GM19467 (cell line): ENCODE measurements around the gene ARPC4.
"Not testable (repeated sequence)": the region's sequence is repeated elsewhere in the genome, so short reads cannot be mapped to it uniquely, and the experiment has no call there.

Source experiments
- ATAC-seq: cut with Tn5 transposase; IDR thresholded peaks from one replicate; pipeline ENCODE4 v1.9.1; 2021; ENCODE audit warnings: mild to moderate bottlenecking, moderate library complexity; ENCODE audit not compliant: unreplicated experiment

ARPC4 gene

DNA sequence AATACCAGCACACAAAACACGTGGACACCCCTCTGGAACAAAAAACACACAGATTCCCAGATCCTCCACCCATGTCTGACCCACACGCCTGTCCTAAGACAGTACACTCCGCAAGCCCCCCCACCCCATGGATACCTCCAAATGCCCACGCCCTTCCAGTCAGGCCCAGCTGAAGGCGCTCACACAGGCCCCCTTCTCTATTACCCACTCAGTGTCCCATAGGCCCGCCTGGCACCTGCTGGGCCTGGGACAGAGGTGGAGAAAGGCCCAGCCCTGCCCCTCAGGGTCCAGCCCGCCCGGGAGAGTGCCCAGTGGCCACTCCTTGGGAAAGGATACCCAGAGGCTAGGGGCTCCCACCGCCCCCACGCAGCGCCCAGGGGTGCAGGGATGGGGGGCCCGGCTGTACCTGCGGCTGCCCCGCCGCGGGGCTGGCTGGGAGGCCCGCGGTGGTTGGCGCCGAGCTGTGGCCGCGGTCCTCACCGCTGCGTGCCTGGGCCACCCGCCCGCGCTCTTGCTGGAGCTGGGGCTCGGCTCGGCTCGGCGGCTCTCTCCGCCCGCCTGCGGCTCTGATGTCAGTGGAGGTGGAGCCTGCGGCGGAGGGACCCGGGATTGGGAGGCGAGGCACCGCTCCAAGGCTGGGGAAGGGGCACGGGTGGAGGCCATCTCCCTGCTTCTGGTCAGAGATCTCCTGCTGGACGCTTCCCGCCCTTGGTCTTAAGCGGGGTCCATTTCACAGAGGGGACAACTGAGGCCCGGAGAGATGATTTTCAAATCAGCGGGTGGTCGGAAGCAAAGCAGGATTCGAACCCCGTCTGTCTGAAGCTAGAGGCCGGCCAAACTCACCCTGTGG, 23.2 kb upstream of the ARPC4 start, which contains the start of gene CAMK1:
Gene CAMK1, minus strand, starts transcription at position 522 of the 850 bp plus-strand sequence. CDS start 2,198 bp downstream, outside the sequence.
- ATAC-seq: peak; percentile 48

DNA sequence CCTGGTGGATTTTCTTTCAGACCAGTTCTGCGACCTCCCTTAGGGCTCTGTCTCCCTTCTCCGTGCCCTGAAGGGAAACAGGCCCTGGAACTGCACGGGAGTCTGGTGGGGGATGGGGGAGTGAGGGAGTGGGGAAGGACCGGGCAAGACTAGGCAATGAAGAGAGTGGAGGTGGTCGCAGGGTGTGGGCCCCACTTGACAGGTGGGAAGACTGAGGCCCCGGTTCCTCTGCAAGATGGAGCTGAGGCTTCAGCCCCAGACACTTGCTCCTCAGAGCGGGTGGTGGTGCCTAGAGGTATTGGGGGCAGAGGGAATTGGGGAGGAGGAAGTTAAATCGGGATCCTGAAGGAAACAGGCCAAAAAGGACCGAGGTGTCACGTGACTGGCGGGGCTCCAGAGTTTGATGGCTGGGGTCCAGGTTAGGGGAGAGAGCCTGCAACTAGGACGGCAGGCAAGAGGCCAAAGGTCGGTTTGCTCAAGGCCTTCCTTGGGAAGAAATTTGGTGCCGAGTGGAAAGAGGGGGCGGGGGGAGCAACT, 22.5 kb upstream of the ARPC4 start:
- no peak for ATAC-seq

DNA sequence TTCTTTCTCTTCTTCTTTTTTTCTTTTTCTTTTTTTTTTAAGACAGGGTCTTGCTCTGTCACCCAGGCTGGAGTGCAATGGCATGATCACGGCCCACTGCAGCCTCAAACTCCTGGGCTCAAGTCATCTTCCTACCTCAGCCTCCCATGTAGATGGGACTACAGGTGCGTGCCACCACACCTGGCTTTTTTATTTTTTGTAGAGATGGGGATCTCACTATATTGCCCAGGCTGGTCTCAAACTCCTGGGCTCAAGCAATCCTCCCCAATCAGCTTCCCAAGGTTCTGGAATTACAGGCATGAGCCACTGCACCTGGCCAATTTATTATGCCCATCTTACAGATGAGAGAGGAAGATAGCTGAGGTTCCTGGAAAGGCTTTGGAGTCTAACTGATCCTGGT, 21.9 kb upstream of the ARPC4 start:
- ATAC-seq: not testable (repeated sequence)

DNA sequence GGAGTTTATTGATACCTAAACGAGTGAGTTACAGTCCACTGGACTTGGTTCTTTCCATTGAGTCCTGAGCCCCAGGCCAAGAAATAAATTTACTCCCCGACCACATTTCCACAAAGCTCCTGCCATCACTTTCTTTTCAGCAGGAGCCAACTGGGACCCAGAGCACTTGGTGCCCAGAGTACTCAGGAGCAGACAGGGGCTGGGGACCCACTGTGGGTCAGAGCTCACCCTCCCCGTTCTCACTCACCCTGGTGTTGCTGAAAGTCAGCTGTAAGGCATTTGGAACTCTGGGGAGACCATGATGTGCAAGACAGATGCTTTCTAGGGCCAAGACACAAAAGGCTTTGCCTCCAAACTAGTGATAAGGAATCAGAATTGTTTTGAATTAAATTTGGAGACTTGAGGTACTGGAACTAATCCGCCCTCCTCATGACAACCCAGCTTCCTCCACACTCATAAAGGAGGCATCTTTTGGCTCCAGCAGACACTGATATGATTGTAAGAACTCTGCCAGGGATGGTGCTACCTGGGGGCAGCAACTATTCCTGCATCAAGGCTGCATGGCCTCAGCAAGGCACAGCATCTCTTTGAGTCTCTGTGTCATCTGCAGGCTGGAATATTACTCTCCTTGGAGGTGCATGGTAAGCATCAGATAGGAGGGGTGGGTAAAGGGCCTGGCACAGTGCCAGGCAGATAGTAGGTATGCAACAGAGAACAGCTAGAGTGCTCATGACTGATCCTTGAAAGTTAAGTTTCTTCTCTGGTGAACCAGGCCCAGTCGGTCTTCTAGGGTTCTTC, 15.8 kb upstream of the ARPC4 start:
- ATAC-seq: no peak

DNA sequence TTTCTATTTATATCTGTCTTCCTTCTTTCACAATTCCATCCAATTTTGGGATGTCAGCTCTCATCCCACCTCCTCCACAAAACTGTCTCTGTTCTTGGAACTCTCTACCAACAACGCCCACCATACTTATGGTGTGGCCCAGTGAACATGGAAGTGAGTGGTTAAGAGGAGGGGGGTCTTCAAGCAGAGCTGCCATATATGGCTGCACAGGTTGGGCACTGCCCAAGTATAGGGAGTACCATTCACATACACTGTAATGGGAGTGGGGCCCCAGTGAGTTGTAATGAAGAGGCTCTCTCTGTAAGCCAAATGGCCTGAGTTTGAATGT, 15.2 kb upstream of the ARPC4 start:
- no peak for ATAC-seq

DNA sequence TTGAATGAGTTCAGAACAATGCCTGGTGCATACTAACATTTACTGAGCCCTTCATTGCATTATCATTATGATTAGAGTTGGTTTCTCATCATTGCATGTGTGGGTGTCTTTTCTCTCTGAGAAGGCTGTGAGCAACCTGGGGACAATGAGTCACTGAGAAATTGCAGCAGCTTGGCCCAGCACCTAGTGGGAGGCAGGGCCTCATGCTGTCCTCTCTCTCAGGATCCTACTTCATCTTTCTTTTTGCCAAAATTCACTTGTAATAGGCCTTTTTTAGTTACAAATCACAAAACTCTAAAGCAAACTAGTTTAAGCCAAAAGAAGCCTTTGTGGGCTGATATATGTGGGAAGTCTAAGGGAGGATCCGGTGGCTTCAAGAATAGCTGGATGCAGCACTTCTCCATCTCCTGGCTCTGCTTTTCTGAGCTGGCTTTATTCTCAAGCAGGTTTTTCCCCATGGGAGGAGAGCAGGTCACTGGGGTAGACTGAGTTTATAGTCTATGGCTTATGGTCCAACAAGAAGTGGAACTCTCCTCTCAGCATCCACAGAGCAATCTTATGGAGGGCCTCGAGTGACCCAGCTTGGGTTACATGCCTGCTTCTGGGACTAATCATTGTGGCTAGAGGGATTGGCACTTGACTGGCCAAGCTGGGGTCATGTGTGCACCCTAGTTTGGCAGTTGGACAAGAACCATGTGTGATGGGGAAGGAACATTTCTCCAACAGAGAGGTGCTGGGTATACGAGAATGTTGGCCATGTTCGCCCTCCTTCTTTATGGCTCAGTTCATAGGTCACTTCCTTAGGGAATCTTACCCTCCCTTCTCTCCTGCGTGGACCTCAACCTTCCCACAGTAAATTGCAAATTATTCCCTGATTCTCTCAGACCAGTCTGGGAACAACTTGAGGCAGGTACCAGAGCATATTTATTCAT, 14.5 kb upstream of the ARPC4 start:
- no peak for ATAC-seq

DNA sequence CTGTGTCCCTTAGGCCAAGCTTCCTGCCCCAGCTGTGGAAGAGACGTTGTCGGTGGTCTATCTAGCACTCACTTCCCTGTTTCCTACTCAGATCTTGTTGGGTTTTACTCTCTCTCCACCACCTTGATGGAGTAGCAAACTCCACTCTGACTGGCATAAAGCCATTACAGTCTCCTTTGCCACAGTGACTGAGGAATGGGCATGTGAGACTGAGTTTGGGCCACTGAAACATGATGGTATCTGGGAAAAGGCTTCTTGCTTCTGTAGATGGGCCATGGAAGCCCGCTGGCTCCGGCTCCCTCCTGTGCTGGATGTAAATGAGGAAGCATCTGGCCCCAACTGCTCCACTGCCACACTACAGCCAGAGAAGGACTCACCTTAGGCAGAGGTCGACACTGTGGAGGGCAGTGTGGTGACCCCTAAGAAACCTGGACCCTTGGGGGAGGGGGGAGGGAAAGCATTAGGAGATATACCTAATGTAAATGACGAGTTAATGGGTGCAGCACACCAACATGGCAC, 13.7 kb upstream of the ARPC4 start:
- no peak for ATAC-seq

DNA sequence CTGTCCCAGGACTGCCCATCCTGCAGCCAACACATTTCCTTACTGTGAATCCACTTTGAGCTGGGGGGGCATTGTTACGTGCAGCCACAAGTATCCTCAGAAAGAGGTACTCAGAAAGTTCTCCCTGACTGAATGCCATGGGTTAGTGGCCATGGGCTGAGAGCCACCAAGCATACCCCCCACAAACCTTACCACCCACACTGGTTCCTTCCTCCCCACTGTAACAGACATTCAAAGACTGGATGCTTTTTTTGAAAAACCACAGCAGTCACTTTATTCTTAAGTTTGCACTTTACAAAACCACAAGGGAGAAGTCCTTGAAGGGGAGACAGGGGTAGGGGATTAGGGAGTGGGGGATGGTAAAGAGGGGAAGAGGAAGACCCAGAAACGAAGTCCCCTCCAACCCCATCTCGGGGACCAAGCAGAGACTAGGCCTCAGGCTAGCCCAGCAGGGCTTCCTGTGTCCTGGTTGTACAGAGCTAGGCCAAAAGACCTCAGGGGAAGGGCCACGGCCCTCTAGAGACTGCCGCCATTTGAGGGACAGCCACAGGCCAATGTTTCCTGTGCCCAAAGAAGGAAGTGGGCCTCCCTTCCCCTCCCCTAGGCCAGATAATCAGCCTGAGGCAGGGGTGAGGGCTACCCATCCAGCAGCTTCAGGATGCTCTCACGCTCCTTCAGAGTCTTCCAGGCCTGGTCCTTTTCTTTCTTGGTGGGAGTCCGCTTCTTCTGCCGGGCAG, 13.0 kb upstream of the ARPC4 start:
- ATAC-seq: peak; percentile 61

DNA sequence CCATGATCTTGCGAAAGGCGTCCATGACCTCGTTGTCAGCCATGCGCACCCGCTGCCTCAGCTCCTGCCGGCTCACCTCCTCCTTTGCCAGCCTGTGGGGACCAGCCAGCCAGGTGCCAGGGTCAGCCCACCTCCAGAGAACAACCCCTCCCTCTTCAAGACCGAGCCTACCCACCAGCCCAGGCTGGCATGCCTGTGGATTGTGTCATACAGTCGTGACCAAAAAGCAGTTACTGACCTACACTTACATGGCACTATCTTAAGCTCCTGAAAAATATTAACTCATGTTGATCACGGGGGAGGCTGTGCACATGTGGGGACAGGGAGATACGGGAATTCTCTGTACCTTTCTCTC, 12.4 kb upstream of the ARPC4 start:
- no peak for ATAC-seq

DNA sequence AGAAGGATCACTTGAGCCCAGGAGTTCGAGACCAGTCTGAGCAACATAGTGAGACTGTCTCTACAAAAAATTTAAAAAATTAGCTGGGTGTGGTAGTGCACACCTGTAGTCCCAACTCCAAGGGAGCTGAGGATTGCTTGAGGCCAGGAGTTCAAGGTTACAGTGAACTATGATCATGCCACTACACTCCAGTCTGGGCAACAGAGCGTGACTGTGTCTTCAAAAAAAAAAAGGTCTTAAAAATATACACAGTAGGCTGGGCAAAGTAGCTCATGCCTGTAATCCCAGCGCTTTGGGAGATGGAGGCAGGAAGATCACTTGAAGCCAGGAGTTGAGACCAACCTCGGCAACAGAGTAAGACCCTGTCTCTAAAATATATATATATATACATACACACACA, 12.0 kb upstream of the ARPC4 start:
- no peak for ATAC-seq

DNA sequence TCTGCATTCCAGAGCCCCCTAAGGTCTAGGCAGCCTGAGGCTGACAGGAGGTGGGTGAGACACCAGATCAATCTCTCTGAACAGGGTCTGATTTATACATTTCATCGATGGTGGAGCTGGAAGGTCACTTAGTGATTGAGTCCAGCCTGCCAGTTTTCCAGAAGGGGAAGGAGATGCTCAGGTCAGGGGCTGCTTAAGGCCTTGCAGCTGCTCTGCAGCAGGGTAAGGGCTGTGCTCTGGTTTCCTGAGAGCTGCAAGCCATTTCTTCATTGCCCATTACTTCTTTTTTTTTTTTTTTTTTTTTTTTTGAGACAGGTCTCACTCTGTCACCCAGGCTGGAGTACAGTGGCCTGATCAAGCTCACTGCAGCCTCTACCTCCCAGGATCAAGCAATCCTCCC, 11.3 kb upstream of the ARPC4 start:
- no peak for ATAC-seq

DNA sequence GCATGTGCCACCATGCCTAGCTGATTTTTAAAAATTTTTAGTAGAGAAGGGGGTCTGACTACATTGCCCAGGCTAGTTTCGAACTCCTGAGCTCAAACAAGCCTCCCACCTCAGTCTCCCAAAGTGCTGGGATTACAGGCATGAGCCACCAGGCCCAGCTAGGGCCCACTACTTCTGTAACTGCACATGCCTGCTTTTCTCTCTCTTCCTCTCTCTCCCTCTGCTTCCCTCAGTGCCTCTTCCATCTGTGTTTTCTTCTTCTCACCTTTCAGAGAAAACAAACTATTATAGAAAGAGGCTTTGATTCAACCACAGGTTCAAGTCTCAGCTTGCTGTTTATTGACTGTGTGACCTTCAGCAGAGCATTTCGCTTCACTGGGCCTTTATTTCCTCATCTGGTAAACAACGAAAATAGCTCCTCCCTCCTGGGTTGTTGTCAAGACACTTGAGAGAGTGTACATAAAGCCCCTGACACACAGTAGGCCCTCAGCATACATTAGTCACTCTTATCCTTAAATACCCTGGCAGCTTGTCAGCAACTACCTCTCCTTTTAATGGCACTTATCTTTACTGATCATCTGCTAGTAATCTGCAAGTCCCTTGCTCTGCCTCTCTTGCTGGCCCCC, 10.8 kb upstream of the ARPC4 start:
- ATAC-seq: no peak

DNA sequence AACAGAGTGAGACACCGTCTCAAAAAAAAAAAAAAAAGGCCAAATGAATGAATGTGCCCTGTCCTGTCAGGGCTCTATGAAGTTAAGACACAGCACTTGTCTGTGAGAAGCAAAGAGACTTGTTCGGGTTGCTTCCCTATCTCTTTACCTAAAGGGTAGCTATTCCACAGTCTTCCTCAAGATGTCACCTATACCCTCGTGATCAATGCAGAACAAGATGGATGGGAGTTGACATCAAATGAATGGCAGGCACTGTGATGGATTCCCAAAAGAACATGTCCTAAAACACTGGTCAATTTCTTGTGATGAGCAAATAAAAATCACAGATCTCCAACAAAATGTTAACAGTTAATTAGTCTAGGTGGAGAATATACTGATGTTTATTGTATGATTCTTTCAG, 10.1 kb upstream of the ARPC4 start:
- no peak for ATAC-seq

DNA sequence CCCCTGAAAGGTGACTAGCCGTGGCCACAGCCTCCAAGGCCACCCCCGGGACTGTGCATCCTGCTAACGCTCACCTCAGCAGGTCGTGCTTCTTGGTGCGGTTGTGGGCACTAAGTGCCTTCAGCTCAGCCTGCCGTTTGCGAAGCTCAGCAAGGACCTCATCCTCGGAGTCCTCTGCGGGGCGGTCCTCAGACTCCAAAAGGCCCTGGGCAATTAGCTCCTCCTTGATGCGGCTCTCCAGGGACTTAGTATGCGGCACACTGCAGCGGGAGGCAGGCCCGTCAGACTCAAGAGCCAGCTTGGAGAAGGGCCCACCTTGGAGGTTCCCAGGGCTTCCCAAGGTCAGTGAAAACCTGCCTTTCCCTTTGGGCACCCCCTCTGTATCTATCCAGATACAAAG, 8.9 kb upstream of the ARPC4 start:
- ATAC-seq: no peak

DNA sequence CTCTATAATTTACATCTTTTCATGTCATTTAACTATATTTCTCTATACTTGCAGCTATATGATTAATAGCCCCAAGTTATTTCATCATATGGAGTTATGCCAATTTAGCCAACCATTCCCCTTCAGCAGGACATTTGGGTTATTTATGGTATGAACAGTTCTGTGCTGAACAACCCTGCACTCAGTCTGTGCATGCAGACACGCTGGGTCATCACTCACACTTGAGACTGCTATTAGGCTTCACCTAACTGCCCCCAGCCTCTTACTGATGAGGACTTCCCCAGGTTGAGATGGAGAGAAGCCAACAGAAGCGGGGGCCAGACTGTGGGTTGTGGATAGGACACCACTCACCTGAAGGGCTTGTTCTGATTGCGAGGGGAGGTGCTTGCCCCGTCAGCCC, 7.9 kb upstream of the ARPC4 start:
- ATAC-seq: no peak

DNA sequence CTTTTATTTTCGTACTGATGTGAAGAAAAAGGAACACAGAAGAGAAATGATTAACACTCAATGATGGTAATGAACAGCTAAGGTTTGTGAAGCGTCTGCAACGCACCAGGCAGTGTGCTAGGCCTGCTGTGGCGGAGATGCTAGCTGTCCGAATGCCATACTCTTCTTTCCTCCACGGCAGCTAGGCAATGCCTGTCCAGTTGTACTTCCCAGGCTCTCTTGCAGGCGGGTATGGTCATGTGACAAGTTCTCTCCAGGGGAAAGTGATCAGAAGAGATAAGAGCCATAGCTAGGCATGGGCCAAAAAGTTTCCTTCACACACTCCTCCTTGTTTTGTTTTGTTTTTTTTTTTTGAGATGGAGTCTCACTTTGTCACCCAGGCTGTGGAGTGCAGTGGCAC, 7.3 kb upstream of the ARPC4 start:
- no peak for ATAC-seq

DNA sequence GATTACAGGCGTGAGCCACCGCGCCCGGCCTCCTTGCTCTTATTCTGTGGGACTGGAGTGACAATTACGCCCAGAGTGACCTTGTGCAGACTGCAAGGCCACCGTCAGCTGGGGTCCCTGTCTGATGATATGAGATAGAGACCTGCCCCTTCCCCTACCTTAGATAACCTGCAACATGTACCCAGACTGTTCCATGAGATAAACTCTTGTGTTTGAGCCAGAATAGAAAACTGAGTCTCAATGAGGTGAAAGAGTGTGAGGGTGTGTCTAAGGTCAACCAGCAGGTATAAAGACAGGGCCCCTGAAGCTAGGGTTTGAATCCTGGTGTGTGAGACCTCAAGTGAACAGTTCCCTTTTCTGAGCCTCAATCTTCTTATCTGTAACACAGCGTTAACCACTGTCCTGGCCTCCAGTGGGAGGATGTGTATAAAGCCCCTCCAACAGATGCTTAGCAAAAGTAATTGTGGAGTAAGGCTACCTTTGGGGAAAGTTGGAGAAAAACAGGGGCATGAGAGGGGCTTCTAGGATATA, 6.6 kb upstream of the ARPC4 start:
- ATAC-seq: no peak

DNA sequence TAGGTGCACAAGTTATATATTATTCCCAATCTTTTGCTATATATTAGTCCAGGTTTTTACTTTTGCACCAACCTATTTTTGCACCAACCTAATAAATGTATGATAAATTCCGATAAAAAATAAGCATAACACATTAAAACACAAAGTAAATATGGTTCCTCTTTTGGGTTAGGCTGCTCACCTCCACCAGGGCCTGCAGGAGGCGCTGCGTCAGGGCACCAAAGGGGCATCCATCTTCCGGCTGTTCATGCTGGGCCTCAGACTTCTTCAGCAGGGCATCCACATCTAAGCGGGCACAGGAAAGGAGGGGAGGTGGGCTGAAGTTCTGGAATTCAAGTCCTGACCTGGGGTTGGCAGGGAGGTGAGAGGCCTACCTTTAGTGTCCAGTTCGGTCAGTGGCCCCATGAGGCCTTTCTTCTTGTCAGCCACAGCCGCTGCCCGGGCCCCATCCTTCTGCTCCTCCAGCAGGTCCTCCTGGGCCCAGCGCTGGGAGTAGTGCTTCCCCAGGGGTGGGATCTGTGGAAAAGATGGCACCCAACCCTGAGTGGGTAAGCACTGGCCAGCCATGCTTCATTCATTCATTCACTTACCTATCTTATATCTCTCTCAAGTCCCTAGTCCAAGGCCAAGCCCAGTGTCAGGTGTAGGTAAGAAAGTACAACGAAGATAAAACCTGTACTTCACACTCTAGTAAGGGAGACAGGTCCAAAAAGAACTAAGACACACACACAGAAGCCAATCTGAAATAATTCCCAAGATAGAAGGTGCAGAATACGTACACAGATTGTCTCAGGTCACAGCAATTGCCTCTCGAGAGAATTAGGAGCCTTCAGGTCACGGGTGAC, 5.8 kb upstream of the ARPC4 start:
- no peak for ATAC-seq
